HG03469 (cell line): ENCODE measurements around the gene RAD51AP1.
A peak's percentile ranks its signal among the peaks of the same experiment; 100 is the strongest.
"Not testable (repeated sequence)": the region's sequence is repeated elsewhere in the genome, so short reads cannot be mapped to it uniquely, and the experiment has no call there.

Source experiments
- ATAC-seq: cut with Tn5 transposase; IDR thresholded peaks from one replicate; pipeline ENCODE4 v1.9.1; 2021; ENCODE audit warnings: mild to moderate bottlenecking, moderate library complexity, moderate number of reproducible peaks; ENCODE audit not compliant: unreplicated experiment

RAD51AP1 gene, protein sequence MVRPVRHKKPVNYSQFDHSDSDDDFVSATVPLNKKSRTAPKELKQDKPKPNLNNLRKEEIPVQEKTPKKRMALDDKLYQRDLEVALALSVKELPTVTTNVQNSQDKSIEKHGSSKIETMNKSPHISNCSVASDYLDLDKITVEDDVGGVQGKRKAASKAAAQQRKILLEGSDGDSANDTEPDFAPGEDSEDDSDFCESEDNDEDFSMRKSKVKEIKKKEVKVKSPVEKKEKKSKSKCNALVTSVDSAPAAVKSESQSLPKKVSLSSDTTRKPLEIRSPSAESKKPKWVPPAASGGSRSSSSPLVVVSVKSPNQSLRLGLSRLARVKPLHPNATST

DNA sequence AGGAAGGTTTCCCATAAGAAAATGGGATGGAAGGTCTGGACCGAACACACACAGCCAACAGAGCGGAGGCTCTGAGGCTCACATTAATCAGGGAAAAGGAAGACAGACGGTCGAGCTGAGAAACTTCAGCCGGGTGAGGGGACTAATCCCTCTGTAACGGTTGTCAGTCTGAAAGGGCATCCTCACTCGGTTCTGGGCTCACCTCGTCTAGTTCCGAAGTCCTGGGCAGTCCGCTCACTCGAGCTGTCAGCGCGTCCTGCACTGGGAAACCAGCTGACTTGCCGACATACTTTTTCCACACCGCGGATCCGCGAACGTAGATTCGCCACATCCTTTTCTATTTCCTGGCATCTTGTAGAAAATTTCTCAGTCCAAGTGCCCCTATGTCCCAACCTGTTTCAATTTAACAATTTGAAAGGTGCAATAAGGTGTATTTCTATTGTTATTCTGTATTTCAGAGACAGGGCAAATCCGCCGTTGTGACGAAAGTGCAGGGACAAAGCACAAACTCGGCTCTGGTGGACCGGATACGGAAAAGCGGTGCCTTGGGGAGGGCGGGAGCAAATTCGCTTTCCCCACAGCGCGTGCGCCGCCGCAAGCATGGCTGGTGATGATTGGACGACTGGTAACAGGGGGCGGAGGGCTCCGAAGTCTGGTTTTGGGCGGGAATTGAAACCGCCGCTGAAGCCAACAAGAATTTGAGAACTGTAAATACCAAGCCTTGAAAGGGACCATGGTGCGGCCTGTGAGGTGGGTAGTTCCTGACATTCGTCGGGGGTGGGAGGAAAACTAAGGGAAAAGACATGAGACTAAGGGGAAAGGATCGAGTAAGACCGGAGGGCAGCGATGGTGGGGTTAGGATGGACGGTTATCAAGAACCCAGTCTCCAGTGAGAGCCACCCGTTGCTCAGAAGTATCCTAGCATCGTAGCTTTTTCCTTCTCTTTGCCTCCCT is at the start of gene RAD51AP1:
Gene RAD51AP1 (plus strand): TSS at position 684 of the 954 bp plus-strand sequence. CDS start 50 bp downstream, at position 734.
- ATAC-seq: peak; percentile 62

DNA sequence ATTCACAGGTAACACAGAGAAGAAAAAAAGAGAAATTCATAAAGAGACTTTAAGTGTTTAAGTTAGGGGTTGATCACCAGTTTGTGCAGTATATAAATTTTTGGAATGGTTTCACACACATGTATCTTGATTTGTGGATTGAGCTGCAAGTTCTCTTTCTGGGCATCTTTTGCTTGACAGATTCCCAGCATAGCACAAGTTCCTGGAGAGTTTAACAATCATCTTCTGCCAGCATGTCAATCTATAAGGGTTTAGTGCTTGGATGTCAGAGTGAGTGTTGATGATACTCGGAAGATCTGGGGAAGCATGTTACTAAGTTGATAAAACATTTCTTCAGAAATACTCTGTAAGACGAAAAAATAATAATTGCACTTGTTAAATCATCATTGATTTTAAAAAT is 49.1 kb upstream of the RAD51AP1 start:
- no peak for ATAC-seq

DNA sequence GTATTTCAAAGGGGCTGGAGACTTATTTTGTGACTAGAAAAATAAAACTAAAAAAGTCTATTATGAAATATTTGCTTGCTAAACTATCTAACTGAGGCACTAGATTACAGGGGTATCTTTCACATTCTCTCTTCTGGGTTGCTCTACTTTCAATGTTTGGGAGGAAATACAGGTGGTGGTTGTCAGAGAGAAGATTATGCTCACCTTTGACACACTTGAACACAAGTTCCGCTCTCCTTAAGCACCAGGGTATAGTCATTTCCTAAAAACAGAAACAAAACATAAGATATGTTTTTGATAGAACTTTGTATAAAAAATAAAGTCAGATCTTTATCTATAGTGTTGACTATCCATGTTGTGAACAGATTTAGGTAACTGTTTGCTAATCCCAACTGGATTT is 47.7 kb upstream of the RAD51AP1 start:
- ATAC-seq: no peak

DNA sequence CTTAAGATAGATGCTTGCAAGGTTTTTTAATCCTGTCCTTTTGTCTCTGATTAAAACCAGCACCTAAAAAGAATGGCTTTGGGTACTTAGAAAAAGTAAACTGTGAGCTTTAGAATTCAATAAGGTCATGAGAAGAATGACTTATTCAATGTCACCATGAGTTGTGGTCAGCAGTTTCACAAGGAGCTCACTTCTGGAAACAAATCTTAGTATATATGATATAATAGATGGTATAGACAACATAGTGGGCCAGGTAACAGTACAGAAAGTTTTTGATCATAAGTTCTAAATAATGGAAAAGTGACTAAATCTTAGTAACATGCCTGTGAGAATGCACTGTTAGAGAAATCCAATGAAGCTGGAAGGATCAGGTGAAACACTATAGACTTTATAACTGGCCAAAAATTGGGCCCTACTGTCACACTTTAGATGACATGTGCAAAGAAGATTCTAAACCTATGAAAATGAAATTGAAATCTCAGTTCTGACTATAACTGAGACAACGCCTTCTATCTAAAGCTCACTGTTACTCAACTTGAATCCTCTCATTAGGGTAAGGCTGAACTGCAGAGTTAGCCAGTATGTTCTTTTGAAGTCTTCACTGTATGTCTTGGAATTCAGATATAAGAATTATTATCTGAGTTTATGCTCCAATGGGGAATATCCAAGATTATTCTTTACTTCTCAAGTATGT is 42.4 kb upstream of the RAD51AP1 start:
- ATAC-seq: no peak

DNA sequence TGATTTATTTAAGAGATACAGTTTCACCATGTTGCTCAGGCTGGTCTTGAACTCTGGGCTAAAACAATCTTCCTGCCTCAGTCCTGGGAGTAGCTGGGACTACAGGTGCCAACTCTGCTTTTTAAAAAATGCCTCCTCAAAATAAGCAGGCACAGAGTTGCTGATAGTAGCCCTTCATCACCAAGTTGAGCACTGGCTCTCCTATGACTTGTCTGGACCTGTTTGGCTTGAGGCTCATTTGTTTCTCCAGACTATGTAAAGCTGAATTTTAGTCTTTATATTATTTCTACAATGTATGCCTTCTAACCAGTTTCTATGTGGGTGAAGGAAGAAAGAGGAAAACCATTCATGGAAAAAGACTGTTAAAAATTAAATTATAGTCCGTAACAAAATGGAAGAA is 39.5 kb upstream of the RAD51AP1 start:
- ATAC-seq: no peak

DNA sequence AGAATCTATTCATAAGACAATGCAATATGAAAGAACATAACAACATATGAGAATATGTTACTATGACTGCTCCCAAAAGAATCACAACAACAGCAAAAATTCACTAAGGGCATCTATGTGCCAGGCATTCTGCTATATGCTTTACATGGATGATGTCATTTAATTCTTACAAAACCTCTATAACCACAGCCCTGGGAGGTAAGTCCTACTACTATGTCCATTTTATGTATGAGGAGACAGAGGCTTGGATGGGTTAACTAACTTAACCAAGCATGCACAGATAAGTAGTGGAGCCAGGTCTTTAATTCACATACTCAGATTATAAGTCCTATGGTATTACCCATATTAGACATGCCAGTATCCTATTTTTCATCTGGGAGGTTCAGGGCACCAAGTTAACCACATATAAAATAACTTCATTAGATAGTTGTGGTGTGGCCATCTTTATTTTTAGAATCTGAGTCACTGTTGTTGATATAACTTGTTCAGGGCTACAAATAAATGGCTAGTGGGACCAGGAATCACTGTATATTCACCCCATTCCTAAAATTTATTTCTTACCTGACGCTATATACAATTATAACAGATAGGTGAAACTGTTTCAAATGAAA is 33.2 kb upstream of the RAD51AP1 start:
- ATAC-seq: no peak

DNA sequence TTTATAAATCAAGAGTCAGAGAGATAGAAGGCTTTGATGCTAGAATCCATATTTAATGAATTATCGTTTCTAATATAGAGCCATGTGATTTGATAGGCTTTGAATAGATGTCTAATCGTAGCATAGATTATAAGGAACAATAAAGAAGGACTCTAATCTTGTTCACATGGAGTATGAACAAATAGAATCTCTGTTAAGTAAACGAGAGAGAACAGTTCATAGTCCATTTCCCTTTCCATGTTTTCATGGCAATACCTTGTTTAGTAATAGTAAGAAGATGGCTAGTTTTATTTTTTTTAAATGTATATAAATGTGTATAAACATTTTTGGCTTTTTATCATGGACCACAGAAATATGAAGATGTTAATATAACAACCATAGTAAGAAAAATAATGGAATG is 32.3 kb upstream of the RAD51AP1 start:
- no peak for ATAC-seq

DNA sequence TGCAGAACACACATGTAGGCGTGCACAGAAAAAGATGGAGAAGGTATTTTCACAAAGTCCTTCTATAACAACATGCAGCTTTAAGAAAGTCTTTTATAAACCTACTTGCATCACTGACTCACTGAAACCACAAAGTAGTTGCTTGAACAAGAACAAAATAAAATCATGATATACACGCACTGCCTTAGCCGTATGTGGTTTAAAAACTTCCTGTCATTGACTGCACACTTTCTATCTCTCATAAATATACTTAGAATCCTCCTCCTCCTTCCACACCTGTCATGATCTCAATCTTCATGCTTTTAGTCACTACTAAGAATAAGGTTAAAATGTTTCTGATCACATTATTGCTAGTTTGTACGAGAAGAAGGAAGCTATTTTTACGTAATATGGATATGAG is 31.8 kb upstream of the RAD51AP1 start:
- ATAC-seq: no peak

DNA sequence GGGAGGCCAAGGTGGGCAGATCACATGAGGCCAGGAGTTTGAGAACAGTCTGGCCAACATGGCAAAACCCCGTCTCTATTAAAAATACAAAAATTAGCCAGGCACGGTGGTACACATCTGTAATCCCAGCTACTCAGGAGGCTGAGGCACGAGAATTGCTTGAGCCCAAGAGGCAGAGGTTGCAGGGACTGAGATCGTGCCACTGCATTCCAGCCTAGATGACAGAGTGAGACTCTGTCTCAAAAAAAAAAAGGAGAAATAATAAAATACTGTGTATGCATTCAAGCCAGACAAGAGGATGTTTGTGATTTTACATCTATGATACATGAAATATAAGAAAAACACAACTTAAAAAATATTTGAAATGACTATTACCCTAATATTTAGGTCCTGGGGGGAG is 30.2 kb upstream of the RAD51AP1 start:
- ATAC-seq: not testable (repeated sequence)

DNA sequence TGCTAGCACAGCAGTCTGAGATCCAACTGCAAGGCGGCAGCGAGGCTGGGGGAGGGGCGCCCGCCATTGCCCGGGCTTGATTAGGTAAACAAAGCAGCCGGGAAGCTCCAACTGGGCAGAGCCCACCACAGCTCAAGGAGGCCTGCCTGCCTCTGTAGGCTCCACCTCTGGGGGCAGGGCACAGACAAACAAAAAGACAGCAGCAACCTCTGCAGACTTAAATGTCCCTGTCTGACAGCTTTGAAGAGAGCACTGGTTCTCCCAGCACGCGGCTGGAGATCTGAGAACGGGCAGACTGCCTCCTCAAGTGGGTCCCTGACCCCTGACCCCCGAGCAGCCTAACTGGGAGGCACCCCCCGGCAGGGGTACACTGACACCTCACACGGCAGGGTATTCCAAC is 29.4 kb upstream of the RAD51AP1 start:
- not testable (repeated sequence) for ATAC-seq

DNA sequence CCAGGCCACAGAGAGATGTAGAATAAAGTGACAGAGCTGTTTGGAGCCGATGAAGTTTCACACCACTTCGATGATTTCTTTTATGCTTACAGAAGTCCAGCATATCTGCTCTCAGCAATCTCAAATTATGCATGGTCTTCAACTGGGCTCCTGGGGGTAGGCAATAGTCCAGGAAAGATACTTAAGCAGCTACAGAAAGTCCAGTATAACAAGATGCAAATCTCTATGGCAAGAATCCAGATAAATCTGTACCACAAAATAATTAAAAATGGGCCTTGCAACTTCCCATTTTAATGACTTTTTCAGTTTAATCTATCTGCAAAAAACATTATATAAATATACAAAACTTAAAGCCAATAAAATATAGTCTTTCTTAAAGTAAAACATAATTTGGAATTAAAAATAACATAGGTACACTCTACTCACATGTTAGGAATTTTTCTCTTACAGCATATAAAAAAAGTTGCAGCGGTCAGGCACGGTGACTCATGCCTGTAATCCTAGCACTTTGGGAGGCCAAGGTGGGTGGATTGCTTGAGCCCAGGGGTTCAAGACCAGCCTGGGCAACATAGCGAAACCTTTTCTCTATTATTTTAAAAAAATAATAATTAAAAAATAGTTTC is 20.5 kb upstream of the RAD51AP1 start:
- ATAC-seq: no peak

DNA sequence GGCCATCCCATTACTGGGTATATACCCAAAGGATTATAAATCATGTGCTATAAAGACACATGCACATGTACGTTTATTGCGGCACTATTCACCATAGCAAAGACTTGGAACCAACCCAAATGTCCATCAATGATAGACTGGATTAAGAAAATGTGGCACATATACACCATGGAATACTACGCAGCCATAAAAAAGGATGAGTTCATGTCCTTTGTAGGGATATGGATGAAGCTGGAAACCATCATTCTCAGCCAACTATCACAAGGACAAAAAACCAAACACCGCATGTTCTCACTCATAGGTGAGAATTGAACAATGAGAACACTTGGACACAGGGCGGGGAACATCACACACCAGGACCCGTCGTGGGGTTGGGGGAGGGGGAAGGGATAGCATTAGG is 15.2 kb upstream of the RAD51AP1 start:
- ATAC-seq: not testable (repeated sequence)

DNA sequence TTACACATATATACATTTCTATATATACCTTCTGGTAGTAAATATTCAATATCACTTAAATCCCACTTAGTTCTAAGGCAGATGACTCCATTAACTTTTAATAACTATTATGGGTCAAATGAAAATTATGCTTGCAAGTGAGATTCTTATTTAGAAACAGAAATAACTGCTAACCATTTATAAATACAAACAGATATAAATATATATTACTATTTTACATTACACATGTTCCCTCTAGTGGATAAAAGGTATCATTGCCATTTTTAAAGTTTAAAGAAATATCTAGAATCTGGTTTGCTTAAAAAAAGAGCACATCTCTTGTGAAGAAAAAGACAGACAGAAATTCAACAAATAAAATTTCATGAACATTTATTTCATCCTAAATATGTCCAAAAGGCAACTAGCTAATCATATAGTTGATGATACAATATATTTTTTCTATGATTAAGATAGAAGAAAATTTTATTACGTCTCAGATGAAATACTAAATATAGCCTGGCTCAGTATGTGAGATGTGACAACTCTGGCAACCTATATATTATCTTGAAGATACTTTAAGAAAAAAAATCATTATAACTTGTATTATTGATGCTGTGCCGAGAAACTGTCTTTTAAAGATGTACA is 11.7 kb upstream of the RAD51AP1 start:
- no peak for ATAC-seq

DNA sequence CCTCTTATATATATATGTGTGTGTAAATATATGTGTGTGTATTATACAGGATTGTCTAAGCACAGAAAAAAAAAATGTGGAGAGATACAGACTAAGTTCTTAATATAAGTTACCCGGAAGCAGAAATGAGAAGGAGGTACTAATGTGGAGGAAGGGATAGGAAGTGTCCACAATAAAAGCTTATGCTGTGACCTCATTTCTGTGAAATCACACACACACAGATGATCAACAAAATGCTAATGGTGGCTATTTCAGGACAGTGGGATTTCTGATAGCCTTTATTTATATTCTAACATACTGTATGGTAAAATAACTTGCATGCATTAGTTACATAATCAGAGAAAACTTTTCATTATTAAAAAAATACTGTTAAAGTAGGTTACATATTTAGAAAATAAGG is 8.5 kb upstream of the RAD51AP1 start:
- ATAC-seq: no peak

DNA sequence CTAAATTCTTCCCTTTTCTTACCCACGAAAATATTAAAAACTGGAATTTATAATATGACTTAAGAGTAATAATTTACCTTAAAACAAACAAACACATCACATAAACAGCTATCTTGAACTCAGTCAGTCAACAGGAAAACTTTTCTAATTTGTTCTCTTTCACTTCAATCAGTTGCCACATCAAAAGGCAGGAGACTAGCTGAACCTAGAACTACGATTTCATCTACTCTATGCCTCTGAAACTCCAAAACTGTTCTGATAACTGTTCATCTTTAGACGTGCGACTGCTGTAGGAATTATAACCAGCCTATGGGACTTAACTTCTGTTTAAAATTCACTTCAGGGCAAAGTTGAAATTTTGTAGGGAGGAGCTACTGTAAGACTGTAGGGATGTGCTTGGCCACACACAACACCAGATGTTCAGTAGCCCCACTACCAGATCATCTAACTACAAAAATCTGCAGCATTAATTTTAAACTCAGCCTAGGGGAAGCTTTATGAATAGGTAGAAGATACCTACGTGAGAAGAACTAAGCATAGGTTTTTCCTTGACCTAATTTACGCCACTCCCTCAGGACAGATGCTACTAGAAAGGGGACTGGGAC is 7.6 kb upstream of the RAD51AP1 start:
- ATAC-seq: no peak

DNA sequence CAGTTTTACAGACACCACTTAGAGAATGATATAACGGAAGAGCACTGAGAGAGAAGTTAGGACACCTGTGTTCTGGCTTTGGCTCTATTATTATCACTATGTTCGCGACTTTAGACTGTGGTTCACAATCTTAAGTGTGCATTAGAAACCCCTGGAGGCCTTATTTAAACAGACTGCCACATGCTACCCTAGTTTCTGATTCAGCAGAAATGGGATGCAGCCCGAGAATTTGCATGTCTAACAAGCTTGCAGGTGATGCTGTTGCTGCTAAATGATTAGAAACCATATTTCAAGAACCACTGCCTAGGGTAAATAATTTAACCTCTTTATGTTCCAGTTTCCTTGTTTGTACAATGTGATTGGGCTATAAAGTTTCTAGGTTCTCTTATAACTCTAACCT is 3.6 kb upstream of the RAD51AP1 start:
- no peak for ATAC-seq

DNA sequence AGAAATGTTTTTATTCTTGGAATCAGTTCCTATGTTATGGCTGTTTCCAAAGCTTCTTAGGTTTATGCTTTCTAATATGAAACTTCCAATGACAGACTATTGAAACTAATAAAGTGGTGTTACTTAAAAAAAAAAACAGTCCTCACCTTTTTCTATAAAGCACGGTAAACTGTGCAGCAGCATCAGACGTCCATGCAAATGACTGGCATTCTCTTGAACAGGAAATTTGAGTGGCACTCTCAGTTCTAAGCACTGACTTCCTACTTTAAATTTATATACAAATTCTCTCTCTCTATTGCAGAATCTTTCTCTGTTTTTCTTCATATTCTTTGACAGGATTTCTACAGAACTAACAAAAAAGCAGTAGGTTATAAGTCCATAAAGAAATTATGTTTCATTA is 2.8 kb upstream of the RAD51AP1 start:
- ATAC-seq: no peak

DNA sequence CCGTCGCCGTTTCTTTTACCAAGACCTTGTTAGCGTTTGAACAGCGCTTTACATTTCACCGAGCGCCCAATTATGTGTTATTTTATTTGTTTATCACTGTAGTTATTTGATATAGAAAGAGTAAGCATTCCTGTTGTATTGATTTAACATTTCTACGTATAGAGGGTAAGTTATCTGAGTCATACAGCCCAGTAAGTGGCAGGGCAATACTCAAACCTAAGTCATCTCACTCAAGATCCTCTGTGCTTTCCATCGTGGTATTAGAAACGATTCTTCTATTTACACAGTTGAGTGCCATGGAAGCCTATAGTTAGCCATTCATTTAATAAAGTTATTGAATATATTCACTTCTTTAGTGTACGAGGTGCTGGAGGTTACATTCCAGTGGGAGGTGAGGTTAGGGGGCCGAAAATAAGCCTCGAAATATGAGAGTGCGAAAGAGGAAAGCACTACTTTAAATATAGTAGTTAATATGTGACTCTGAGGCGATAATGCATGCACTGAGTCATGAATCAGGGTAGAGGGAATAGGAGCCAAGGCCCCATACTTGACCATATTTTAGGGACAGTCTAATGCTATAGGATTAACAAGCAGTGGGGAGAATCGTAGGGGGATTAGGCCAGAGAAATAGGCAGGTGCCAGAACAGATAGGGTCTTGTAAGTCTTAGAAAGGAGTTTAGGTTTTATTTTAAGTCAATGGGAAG is 629 bp downstream of the RAD51AP1 start:
- ATAC-seq: no peak

DNA sequence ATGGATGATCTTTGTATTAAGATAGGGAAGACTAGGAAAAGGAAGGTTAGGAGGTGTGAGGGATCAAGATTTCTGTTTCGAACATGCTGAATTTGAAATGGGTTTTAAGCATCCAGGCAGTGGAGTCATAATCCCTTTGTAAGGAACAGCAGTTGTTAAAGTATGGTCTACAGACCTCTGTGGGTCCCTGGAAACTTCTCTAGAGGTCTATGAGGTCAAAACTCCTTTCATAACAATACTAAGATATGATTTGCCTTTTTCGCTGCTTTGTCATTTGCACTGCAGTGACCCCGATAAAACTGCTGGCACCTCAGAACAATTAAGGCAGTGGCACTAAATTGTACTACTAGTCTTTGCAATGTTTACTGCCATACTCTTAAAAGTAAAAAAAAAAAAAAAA is 1.5 kb downstream of the RAD51AP1 start:
- no peak for ATAC-seq
